Prostate gland (tissue), 2 donors: Measurements from ENCODE around the gene ABHD16B.
"Not testable (repeated sequence)": the region's sequence is repeated elsewhere in the genome, so short reads cannot be mapped to it uniquely, and the experiment has no call there.

Experiments used
- CTCF ChIP-seq, 4 experiments: fragments of 200-600 bp in 2 of 4; fragments of 450-650 bp in 2 of 4; sonication (generic) in 2 of 4; IDR thresholded peaks; 1 replicate in 3 of 4; 2 replicates in 1 of 4; pipeline ENCODE4 v1.5.1; 2016 to 2019; ENCODE audit warnings: antibody characterized with exemption in 4 of 4, mild to moderate bottlenecking in 2 of 4, moderate library complexity in 2 of 4
- POLR2AphosphoS5 ChIP-seq: sonication (generic); formaldehyde crosslinking; IDR thresholded peaks from one replicate; pipeline ENCODE4 v1.6.1; 2017; ENCODE audit warnings: antibody characterized with exemption

GRCh38 chr20:63874241-63874640 lies 12.9 kb downstream of the ABHD16B start:
- TF ChIP-seq CTCF (IDR thresholded peaks at IDR 0.05); POLR2AphosphoS5: not testable (repeated sequence)
